Esophagus muscularis mucosa (tissue), 3 donors: ENCODE measurements around the gene ERCC1.

Experiments used
- POLR2A ChIP-seq: fragments of 450-650 bp; IDR thresholded peaks from one replicate; pipeline ENCODE4 v1.6.1; 2017; ENCODE audit warnings: antibody characterized with exemption, moderate library complexity, mild to moderate bottlenecking, low read depth
- POLR2AphosphoS5 ChIP-seq, 2 donors: sonication (generic); formaldehyde crosslinking; IDR thresholded peaks; one replicate each; pipeline ENCODE4 v1.6.1; 2017; ENCODE audit warnings: antibody characterized with exemption in 2 of 2
- TF ChIP-seq, protein P1 (sequence below), 3 experiments: fragments of 200-600 bp in 2 of 3; fragments of 450-650 bp in 1 of 3; sonication (generic) in 2 of 3; IDR thresholded peaks; one replicate each; pipeline ENCODE4 v1.5.1; 2017 to 2019; ENCODE audit warnings: antibody characterized with exemption in 3 of 3, mild to moderate bottlenecking in 2 of 3, moderate library complexity in 1 of 3

DNA sequence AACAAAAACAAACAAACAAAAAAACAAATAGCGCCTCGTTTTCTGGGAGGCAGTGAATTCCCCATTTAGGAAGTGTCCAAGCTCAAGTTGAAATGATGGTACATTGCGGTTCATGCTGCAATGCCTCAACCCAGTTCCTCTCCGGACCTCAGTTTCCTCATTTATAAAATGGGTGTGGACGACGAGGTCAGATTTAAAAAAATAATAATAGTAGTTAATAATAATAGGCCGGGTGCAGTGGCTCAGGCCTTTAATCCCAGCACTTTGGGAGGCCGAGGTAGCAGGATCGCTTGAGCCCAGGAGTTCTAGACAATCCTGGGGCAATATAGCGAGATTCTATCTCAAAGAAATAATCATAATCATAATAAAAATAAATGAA, 15.5 kb upstream of the ERCC1 start:
- TF ChIP-seq, protein P1, sequence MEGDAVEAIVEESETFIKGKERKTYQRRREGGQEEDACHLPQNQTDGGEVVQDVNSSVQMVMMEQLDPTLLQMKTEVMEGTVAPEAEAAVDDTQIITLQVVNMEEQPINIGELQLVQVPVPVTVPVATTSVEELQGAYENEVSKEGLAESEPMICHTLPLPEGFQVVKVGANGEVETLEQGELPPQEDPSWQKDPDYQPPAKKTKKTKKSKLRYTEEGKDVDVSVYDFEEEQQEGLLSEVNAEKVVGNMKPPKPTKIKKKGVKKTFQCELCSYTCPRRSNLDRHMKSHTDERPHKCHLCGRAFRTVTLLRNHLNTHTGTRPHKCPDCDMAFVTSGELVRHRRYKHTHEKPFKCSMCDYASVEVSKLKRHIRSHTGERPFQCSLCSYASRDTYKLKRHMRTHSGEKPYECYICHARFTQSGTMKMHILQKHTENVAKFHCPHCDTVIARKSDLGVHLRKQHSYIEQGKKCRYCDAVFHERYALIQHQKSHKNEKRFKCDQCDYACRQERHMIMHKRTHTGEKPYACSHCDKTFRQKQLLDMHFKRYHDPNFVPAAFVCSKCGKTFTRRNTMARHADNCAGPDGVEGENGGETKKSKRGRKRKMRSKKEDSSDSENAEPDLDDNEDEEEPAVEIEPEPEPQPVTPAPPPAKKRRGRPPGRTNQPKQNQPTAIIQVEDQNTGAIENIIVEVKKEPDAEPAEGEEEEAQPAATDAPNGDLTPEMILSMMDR (IDR thresholded peaks at IDR 0.05) = no peak
- TF ChIP-seq POLR2A (no peak), POLR2AphosphoS5 (IDR thresholded peaks at IDR 0.05) (no peak)
